ENCODE data around the gene C17orf107.
A peak's percentile ranks its signal among the peaks of the same experiment; 100 is the strongest.

C17orf107 gene

DNA sequence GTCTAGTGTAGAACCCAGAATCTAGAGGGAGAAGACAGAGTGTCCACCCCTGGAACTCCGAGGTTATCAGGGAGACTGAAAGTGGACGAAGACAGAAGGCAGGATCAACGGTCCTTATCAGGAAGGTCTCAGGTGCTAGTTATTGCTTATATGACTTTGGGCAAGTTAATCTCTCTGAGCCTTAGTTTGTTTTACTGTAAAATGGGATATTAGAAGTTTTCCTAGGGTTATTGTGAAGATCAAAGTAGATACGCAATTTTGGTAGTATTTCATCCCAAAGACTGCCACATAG lies 41.9 kb downstream of the C17orf107 start:
- Mint-ChIP-seq H3K4me1 (ENCODE audit: low read depth) (peaks cover 50% of the 10 kb centered on the region), H3K27ac (peak overlapping the region; percentile 93), H3K27me3 (ENCODE audit: low read depth) (no peaks in the 10 kb centered on the region), H3K9me3 (no peaks in the 10 kb centered on the region), H3K4me3 (peak overlapping the region; percentile 90), H3K36me3 (ENCODE audit: low read depth) (peaks cover 69% of the 10 kb centered on the region)

DNA sequence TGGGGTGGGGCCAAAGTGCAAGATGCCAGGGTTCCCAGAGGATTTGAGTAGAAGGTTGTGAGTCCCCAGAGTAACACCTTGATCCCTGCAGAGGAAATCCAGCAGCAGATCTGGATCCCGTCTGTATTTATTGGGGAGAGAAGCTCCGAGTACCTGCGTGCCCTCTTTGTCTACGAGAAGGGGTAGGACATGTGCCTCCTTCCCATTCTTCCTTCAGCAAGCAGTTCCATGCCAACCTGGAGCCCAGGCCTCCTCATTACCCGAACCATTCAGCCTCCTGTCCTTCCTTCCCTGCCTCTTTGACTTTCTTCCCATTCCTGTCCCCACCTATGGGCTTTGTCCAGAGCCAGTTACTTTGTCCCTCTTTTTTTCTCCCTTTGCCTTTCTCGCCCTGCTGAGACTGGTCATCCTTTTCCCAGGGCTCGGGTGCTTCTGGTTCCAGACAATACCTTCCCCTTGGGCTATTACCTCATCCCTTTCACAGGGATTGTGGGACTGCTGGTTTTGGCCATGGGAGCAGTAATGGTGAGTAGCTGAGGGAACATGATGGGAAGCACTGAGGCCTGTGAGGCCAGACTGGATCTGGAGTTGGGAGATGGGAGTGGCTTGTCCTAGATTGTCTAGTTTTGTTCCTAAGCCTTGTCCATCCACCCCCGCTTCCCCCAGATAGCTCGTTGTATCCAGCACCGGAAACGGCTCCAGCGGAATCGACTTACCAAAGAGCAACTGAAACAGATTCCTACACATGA lies 43.6 kb downstream of the C17orf107 start:
- H3K4me1 Mint-ChIP-seq (ENCODE audit: low read depth) = peaks cover 49% of the 10 kb centered on the region
- peaks cover 72% of the 10 kb centered on the region for H3K36me3 Mint-ChIP-seq (ENCODE audit: low read depth)
- no peaks in the 10 kb centered on the region for H3K27me3 Mint-ChIP-seq (ENCODE audit: low read depth)
- H3K27ac Mint-ChIP-seq = peak overlapping the region; percentile 41
- no peaks in the 10 kb centered on the region for H3K9me3 Mint-ChIP-seq
- peak overlapping the region; percentile 90 for H3K4me3 Mint-ChIP-seq

DNA sequence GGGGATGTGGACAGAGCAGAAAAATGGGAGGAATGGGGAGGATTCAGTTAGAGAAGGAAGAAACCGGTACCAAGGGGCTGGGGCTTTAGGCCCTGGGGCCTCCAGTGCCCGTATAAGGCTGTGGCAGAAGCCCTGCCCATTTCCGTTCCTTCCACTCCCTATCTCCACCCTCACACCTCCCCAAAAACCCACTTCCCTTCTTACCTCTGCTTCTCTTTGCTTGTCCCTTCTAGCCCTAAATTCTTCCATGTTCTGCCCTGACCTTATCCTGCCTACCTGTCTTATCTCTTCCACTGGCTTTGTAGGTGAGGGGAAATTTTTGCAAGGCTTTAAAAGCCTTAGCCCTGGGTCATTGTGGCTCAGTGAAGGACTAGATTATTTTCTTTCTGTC lies 44.8 kb downstream of the C17orf107 start:
- H3K9me3 Mint-ChIP-seq = no peaks in the 10 kb centered on the region
- peaks cover 42% of the 10 kb centered on the region for H3K4me1 Mint-ChIP-seq (ENCODE audit: low read depth)
- H3K36me3 Mint-ChIP-seq (ENCODE audit: low read depth) = peaks cover 65% of the 10 kb centered on the region
- no peaks in the 10 kb centered on the region for H3K27me3 Mint-ChIP-seq (ENCODE audit: low read depth)
- peak overlapping the region; percentile 90 for H3K4me3 Mint-ChIP-seq
- peak overlapping the region; percentile 95 for H3K27ac Mint-ChIP-seq

DNA sequence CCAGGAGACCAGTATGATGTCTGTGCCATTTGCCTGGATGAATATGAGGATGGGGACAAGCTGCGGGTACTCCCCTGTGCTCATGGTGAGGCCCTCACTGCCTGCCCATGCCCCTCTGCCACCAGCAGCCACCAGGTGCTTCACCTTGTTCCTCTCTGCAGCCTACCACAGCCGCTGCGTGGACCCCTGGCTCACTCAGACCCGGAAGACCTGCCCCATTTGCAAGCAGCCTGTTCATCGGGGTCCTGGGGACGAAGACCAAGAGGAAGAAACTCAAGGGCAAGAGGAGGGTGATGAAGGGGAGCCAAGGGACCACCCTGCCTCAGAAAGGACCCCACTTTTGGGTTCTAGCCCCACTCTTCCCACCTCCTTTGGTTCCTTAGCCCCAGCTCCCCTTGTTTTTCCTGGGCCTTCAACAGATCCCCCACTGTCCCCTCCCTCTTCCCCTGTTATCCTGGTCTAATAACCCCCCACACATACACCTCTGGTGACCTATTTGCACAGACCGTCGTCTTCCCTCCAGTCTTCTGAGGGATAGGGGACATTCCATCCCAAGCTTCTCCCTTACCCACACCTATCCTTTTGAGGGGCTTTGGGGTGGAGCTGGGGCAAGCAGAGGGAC lies 45.3 kb downstream of the C17orf107 start:
- peaks cover 42% of the 10 kb centered on the region for H3K4me1 Mint-ChIP-seq (ENCODE audit: low read depth)
- H3K27me3 Mint-ChIP-seq (ENCODE audit: low read depth) = no peaks in the 10 kb centered on the region
- peak overlapping the region; percentile 90 for H3K4me3 Mint-ChIP-seq
- peak overlapping the region; percentile 95 for H3K27ac Mint-ChIP-seq
- peaks cover 65% of the 10 kb centered on the region for H3K36me3 Mint-ChIP-seq (ENCODE audit: low read depth)
- H3K9me3 Mint-ChIP-seq = no peaks in the 10 kb centered on the region

DNA sequence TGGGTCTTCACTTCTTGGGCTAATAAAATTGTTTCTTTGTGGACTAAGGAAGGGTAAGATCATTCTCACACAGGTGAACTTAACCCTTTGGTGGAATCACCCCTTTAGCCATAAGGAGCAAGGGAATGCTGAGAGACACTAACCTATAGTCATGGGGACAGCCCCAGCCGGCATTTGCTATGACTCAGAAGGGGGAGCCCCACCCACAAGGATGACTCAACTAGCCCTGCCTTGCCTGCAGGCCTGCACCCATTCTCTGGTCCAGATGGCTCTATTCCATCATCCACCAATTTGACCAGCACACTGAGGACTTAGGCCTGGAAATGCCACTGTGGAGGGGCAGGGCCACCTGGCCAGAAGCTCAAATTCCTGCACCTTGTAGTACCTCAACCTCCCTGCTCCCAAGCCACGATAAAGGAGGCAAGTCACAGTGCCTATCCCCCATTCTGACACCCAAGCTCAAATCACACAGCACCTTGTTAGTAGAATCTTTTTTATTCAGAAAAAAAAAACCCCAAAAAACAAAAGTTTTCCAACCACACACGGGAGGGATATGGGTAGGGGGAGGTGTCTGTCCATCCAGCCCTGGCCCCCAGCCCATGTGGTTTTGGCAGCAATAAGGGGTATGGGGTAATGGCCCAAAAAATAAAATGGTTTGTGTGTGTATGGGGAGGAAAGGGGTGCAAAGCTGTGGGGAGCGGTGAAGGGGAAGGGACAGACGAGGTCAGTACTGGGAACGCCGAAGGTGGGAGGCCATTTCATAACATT lies 46.0 kb downstream of the C17orf107 start:
- H3K27me3 Mint-ChIP-seq (ENCODE audit: low read depth) = no peaks in the 10 kb centered on the region
- peaks cover 63% of the 10 kb centered on the region for H3K36me3 Mint-ChIP-seq (ENCODE audit: low read depth)
- H3K27ac Mint-ChIP-seq = peak overlapping the region; percentile 95
- H3K9me3 Mint-ChIP-seq = no peaks in the 10 kb centered on the region
- H3K4me3 Mint-ChIP-seq = peak overlapping the region; percentile 90
- peaks cover 42% of the 10 kb centered on the region for H3K4me1 Mint-ChIP-seq (ENCODE audit: low read depth)

DNA sequence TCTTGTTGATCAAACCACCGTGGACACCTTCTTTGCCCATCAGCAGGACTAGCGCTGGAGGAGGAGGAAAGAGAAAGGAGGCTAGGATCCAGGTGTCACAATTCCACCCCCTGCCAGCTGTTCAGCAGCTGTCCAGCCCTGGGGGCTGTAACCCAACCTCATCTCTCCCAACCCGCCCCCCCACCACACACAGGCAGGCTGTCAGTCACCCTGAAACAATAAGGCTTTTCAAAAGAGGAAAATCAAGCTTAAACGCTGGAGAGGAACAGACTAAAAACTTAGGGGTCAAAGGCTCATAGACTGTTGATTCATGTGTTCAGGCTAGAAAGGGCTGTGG lies 46.6 kb downstream of the C17orf107 start:
- Mint-ChIP-seq H3K4me3 (peak overlapping the region; percentile 90), H3K4me1 (ENCODE audit: low read depth) (peaks cover 47% of the 10 kb centered on the region), H3K9me3 (no peaks in the 10 kb centered on the region), H3K27ac (peak overlapping the region; percentile 95), H3K27me3 (ENCODE audit: low read depth) (no peaks in the 10 kb centered on the region), H3K36me3 (ENCODE audit: low read depth) (peaks cover 63% of the 10 kb centered on the region)

DNA sequence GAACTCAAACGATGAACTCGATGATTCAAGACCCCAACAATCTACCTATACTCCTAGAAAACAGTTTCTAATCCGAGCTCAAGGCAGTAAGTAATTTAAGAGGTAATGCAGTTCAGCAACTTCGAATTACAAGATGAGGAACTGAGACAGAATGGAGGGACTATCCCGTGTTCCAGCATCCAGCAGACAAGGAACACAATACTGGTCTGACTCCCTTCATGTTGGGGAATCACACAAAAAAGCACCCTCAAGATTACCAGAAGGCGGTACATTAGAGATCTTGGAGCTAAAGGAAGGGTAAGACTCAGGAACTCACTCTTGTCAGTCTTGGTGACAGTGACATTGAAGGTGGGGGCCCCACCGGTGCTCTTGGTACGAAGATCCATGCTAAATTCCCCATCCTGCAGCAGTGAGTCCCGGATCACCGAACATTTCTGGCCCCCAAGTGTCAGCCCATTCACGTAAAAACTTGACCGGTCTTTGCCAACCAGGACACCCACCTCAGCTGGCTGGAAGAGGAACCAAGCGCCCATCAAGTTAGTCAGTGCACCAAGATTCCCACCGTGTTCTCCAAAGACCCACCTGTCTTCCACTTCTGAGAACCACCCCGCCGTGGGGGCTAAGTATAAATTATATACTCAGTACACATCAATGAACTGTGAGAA lies 47.1 kb downstream of the C17orf107 start:
- peaks cover 45% of the 10 kb centered on the region for H3K4me1 Mint-ChIP-seq (ENCODE audit: low read depth)
- no peaks in the 10 kb centered on the region for H3K9me3 Mint-ChIP-seq
- peak overlapping the region; percentile 90 for H3K4me3 Mint-ChIP-seq
- peaks cover 57% of the 10 kb centered on the region for H3K36me3 Mint-ChIP-seq (ENCODE audit: low read depth)
- no peaks in the 10 kb centered on the region for H3K27me3 Mint-ChIP-seq (ENCODE audit: low read depth)
- peak overlapping the region; percentile 85 for H3K27ac Mint-ChIP-seq

DNA sequence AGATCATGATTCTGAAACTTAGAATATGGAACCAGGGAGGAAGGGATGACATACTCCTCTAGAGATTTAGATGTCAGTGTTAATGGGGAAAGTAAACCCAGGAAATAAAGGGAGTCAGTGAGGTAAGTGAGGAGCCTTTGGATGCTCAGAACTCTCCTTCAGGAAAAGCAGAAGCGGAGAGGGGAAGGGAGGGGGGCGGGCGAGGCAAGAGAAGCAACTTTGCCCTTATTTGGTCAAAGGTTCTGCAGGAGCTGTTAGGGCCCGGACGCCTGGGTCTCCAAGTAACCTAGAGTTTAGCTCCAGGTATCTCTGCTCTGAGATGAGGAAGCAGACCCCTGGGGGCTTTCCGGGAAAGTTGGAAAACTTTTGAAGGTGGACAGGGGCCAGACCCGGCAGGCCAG lies 47.7 kb downstream of the C17orf107 start:
- Mint-ChIP-seq H3K4me1 (ENCODE audit: low read depth) (peaks cover 40% of the 10 kb centered on the region), H3K27ac (peak overlapping the region; percentile 85), H3K36me3 (ENCODE audit: low read depth) (peaks cover 52% of the 10 kb centered on the region), H3K27me3 (ENCODE audit: low read depth) (no peaks in the 10 kb centered on the region), H3K4me3 (peak overlapping the region; percentile 90), H3K9me3 (no peaks in the 10 kb centered on the region)

DNA sequence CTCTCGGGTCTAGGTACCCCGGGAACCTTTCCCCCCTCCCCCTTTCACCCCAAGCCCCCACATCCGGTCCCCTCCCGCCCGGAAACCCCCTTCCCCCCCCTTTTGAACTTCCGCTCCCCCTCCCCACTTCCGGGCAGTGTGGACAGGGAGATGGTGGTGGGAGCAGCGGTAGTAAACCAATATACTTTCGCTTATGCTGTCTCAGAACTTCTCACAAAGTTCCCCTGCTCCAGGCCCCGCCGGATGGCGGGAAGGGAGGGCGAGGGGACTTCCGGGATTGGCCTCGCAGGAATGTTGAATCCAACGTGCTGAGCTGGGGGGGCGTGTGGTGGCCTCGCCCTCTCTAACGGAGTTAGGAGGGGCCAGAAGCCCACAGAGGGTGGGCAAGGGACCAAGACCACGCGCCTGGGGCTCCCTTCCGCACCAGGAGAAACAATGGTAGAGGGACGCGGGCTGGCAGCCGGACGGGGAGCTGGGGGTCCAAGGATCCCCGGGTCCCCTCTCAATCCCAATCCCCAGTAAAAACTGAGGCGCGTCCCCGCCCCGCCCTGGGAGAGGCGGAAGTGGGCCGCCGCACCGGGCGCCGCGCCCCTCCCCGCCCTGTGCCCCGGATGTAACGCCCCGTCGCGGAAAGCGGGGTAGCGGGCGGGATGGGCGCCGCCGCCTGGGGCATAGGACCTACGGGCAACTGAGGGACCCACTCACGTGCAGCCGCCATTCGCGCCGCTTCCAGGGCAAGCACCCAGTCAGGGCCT lies 48.3 kb downstream of the C17orf107 start:
- peak overlapping the region; percentile 90 for H3K4me3 Mint-ChIP-seq

DNA sequence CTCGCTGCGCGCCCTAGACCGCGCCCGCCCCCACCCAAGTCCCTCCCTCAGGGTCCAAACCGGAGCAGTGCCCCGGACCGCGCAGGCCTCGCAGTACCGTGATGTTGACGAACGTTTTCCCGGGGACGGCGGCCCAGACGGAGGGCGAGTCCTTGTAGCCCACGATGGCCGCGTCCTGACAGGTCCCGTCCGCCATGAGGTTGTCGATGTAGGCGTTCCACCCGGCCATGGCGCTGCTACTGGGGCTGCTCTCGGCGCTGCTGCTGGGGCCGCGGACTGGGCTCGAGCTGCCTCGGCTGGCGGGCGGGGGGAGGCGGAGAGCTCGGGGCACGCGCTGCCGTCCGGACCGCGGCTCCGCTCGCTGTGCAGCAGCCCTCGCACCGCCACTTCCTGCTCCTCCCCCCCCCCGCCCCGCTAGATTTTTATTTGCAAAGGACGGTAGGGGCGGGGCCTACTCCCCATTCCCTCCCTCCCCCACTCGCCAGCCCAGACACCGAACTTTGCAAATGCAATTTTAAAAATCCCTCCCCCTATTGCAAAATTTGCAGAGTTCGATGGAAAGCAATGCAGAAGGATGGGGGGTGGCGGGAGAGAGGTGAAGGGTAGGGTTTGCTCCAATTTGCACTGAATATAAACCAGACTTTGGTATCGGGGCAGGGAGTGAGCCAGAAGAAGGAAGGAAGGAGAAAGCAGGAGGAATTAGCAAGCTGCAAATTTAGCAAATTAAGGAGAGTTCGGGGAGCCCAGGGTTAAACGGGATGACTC lies 49.0 kb downstream of the C17orf107 start, which contains the start of gene PFN1:
PFN1 (minus strand) TSS at position 365 of the 765 bp plus-strand sequence; CDS start at position 229, 136 bp downstream.
- Mint-ChIP-seq H3K27ac (peak within 1 kb of the TSS; percentile 99), H3K27me3 (ENCODE audit: low read depth) (no peaks in the 10 kb centered on the region), H3K4me3 (peak within 1 kb of the TSS; percentile 99), H3K9me3 (no peaks in the 10 kb centered on the region), H3K36me3 (ENCODE audit: low read depth) (peaks cover 38% of the 10 kb centered on the region), H3K4me1 (ENCODE audit: low read depth) (peaks cover 28% of the 10 kb centered on the region)

More for the DNA sequence above, 48.3 kb downstream of the C17orf107 start:
- peaks cover 34% of the 10 kb centered on the region for H3K4me1 Mint-ChIP-seq (ENCODE audit: low read depth)
- H3K9me3 Mint-ChIP-seq = no peaks in the 10 kb centered on the region
- peaks cover 46% of the 10 kb centered on the region for H3K36me3 Mint-ChIP-seq (ENCODE audit: low read depth)
- peak overlapping the region; percentile 85 for H3K27ac Mint-ChIP-seq
- no peaks in the 10 kb centered on the region for H3K27me3 Mint-ChIP-seq (ENCODE audit: low read depth)

DNA sequence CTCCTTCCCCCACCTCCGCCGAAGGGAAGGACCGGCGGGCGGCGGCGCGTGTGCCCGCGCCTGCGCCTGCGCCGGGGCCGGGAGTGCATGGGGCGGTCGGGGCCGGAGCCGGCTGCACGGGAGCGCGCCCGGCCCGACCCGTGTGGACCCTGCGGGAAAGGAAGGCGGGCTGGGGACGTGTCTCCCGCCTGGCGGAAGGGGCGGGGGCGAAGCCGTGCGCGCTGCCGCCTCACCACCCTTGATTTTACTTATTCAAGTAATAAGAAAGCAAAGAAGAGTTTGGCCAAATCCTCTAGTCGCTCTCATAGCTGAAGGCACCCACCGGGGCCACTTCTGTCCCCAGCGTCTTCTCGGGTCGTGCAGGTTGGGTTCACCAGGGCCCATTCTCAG lies 49.6 kb downstream of the C17orf107 start:
- peak overlapping the region; percentile 99 for H3K4me3 Mint-ChIP-seq
- peaks cover 27% of the 10 kb centered on the region for H3K4me1 Mint-ChIP-seq (ENCODE audit: low read depth)
- H3K27me3 Mint-ChIP-seq (ENCODE audit: low read depth) = no peaks in the 10 kb centered on the region
- peak overlapping the region; percentile 99 for H3K27ac Mint-ChIP-seq
- H3K9me3 Mint-ChIP-seq = no peaks in the 10 kb centered on the region
- H3K36me3 Mint-ChIP-seq (ENCODE audit: low read depth) = peaks cover 37% of the 10 kb centered on the region

DNA sequence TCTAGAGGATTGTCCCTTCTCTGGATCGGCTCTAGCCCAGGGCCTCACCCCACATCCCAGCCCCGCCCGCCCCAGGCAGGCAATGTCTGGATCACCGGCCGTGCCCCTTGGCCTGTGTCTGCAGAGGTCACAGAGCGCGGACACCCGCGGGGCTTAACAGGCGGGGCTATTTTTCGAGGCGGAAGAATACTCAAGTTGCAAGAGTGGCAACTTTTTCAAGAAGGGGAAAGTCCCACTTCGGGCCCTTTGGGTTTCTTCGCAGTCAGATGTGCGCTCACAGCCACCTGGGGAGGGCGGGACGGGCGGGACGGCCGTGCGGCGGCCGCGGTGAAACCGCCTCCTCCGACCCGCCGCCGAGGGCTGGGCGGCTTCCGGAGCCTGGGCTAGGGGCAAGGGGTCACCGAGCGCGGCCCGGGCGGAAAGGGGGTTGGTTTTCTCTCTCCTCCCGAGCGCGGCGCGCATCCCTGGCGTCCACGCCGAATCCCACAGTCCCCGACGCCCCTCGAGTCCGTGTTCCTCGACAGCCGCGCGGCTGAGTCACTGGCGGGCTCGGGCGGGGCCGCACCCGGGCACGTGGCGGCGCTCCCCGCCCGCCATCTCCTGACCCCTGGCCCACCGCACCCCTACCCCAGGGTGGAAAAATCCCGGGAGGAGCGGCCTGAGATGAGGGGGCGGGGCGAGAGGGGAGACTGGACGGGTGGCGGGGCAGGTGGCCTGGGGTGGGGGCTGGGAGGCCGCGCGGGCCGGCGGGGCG lies 50.2 kb downstream of the C17orf107 start:
- Mint-ChIP-seq H3K27me3 (ENCODE audit: low read depth) (no peaks in the 10 kb centered on the region), H3K27ac (peak overlapping the region; percentile 83), H3K4me1 (ENCODE audit: low read depth) (peaks cover 22% of the 10 kb centered on the region), H3K9me3 (no peaks in the 10 kb centered on the region), H3K36me3 (ENCODE audit: low read depth) (peaks cover 33% of the 10 kb centered on the region), H3K4me3 (peak overlapping the region; percentile 79)
